Motor neuron (in vitro differentiated cells): ENCODE results near the gene SPATA21. TPM values are rescaled to one million over a fixed set of nuclear protein-coding genes. Genes with fewer than 3 reads are reported as not detected.

Experiments used
- ATAC-seq, 8 experiments: fragments of 200-7000 bp; cut with Tn5 transposase; replicated peaks in 6 of 8; 2 replicates each; pipeline ENCODE4 v1.8.0; 2021; ENCODE audit warnings: mild to moderate bottlenecking in 8 of 8, moderate library complexity in 8 of 8
- H3K27ac ChIP-seq, 2 donors: fragments of 250-450 bp; sonication (Bioruptor Pico); 2 replicates each; pipeline ENCODE4 v1.9.0; 2021; ENCODE audit warnings: antibody characterized with exemption in 2 of 2, mild to moderate bottlenecking in 2 of 2, moderate library complexity in 1 of 2
- H3K4me1 ChIP-seq, 2 donors: fragments of 250-450 bp; sonication (Bioruptor Pico); replicated peaks in 1 of 2; 2 replicates each; pipeline ENCODE4 v1.6.1; 2021; ENCODE audit warnings: antibody characterized with exemption in 2 of 2, mild to moderate bottlenecking in 2 of 2, moderate library complexity in 1 of 2
- H3K4me3 ChIP-seq, 5 donors: fragments of 250-450 bp; sonication (Bioruptor Pico); 2 replicates each; pipeline ENCODE4 v1.9.0; 2021; ENCODE audit warnings: antibody characterized with exemption in 5 of 5, mild to moderate bottlenecking in 5 of 5, moderate library complexity in 4 of 5
- WGBS, 10 experiments: fragments of 450-650 bp; shearing (Covaris generic); methylation state at CpG; one replicate each; pipeline ENCODE4 v1.0.0; 2022; 5-methylcytosine and 5-hydroxymethylcytosine counted together
- in situ Hi-C, 9 experiments: fragments of 400-800 bp; cut with MboI; loops; one replicate each; pipeline ENCODE4 v1.15.0; 2021; ENCODE audit warnings: low sequenced_read_pairs in 9 of 9, low pct_unique_long_range_greater_than_20kb in 2 of 9; ENCODE audit not compliant: unreplicated experiment in 9 of 9
- total RNA-seq, 8 experiments: library from RNA; unstranded; fragments of 300-600 nt; gene quantifications; 2 replicates each; pipeline versions ENCODE4 v1.2.3 to v1.2.4, GENCODE V29; 2022

SPATA21 gene
- total RNA-seq, 8 experiments from 2014 or later, result 0.07 to 0.47 (median 0.11) TPM; not detected in 3

DNA sequence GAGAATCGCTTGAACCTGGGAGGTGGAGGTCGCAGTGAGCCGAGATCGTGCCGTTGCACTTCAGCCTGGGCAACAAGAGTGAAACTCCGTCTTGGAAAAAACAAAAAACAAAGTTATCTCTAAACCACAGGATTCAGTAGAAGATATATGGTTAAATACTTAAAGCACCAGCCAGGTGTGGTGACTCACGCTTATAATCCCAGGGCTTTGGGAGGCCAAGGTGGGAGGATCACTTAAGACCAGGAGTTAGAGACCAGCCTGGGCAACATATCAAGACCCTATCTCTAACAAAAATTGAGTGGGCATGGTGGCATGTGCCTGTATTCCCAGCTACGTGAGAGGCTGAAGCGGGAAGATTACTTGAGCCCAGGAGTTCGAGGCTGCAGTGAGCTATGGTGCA is 8.9 kb upstream of the SPATA21 start:
- Histone ChIP-seq H3K4me1 (peaks cover 8% of the 10 kb centered on the region in 2 donors), H3K4me3 (no peak overlapping the region), H3K27ac (no peak overlapping the region)
- WGBS, 10 experiments, result 53 to 100% (median 98%) methylated on average over 1 to 10 of the region's 10 CpGs; no CpG with 5 or more reads in 3 of the 10 experiments
- no peak for ATAC-seq
- in situ Hi-C loops, result no loop called here

GRCh38 chr1:16445052-16445451 is 7.8 kb upstream of the SPATA21 start:
- ATAC-seq, result no peak
- Histone ChIP-seq H3K4me1 (peaks cover 8 to 10% of the 10 kb centered on the region in 2 donors), H3K27ac (no peak overlapping the region), H3K4me3 (no peak overlapping the region)
- 95 to 100% (median 100%) methylated on average over 1 to 3 of the region's 4 CpGs; no CpG with 5 or more reads in 7 of the 10 experiments for WGBS, 10 experiments
- in situ Hi-C loops, result no loop called here

DNA sequence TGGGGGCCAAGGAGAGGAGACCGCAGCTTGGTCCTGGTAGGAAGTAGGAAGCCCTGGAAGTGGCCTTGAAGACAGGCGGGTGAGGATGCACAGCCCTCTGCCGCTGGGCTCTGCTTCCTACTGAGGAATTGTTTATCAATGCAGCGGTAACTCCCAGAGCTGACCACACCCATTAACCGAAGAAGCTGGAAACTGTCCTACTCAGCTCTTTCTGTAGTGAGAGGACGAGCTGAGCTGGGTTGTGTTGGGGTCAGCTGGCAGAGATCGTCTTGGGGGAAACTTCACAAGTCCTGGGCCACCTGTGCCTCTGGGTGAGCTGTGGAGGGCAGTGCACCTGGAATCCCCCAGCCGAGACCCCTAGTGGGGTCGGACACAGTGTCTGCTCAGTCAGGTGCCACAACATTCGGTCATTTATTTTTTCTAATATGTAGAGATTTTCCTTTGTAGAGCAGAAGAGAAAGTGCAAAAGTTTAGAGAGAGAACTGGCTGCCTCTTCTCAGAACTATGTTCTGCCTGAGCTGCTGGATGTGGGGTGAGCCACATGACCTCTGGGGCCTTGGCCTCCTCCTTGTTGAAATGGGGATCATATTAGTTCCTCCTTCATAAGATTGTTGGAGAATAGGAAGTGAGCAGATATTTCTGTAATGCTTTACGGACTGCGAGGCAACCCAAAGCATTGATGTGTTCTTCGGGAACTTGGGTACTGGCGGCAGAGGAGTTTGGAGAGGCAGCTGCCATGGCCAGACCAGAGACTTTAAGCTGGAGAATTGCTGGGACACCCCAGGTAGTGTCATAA is 6.9 kb upstream of the SPATA21 start:
- 67 to 100% (median 93%) methylated on average over 1 to 13 of the region's 14 CpGs; no CpG with 5 or more reads in 1 of the 10 experiments for WGBS, 10 experiments
- in situ Hi-C loops, result no loop called here
- Histone ChIP-seq H3K27ac (no peak overlapping the region), H3K4me3 (no peak overlapping the region), H3K4me1 (peaks cover 8 to 11% of the 10 kb centered on the region in 2 donors)
- peak in 3 of 8 experiments; percentile 8 to 33 (median 23) for ATAC-seq

- Histone ChIP-seq H3K27ac (no peak overlapping the region), H3K4me1 (peaks cover 8 to 11% of the 10 kb centered on the region in 2 donors), H3K4me3 (no peak overlapping the region)
- 50 to 100% (median 88%) methylated on average over 1 to 2 of the region's 2 CpGs; no CpG with 5 or more reads in 3 of the 10 experiments for WGBS, 10 experiments
- no peak for ATAC-seq
- in situ Hi-C loops, result no loop called here
Measured at GRCh38 chr1:16442941-16443340, 5.7 kb upstream of the SPATA21 start.

GRCh38 chr1:16442265-16442664 is 5.0 kb upstream of the SPATA21 start:
- WGBS, 10 experiments, result 89 to 100% (median 96%) methylated on average over 1 to 6 of the region's 7 CpGs; no CpG with 5 or more reads in 1 of the 10 experiments
- H3K4me1 ChIP-seq, result peaks cover 8 to 11% of the 10 kb centered on the region in 2 donors
- no peak overlapping the region for H3K4me3 ChIP-seq
- in situ Hi-C loops, result no loop called here
- no peak for ATAC-seq
- H3K27ac ChIP-seq, result no peak overlapping the region

DNA sequence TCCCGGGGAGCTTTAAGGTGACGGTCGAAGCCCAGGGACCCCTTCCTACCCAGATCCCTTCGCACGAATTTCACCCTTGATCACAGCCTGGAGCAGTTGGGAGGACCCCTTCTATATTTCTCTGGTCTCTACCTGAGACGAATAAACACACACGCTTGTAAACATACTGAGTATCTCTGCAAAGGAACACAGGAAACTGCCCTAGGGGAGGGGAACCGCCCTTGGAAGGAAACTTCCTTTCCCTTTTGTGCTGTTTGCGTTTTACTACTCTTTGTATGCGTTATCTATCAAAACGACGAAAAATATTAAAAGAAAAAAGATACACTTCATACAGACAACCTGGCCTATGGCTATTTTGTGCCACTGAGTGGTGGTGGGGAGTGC is 4.0 kb upstream of the SPATA21 start:
- WGBS, 10 experiments, result 0 to 17% (median 6%) methylated on average over 2 to 11 of the region's 12 CpGs; no CpG with 5 or more reads in 1 of the 10 experiments
- peak overlapping the region; percentile 68 to 99 (median 86) for H3K4me3 ChIP-seq
- peak in 2 of 8 experiments; percentile 12 to 20 for ATAC-seq
- peak overlapping the region; percentile 85 to 87 for H3K27ac ChIP-seq
- in situ Hi-C loops, result no loop called here
- peaks cover 8 to 11% of the 10 kb centered on the region in 2 donors for H3K4me1 ChIP-seq

GRCh38 chr1:16440470-16441281 is 3.5 kb upstream of the SPATA21 start, which contains the start of gene NECAP2:
NECAP2 (plus strand) TSS chr1:16440724; CDS start chr1:16440762, 38 bp downstream.
- WGBS, 10 experiments, result 0 to 3% (median 0%) methylated on average over 1 to 32 of the region's 68 CpGs; no CpG with 5 or more reads in 3 of the 10 experiments
- Histone ChIP-seq H3K27ac (peak within 1 kb of the TSS; percentile 85 to 87), H3K4me1 (peaks cover 8 to 11% of the 10 kb centered on the region in 2 donors), H3K4me3 (peak within 1 kb of the TSS; percentile 68 to 99 (median 86))
- in situ Hi-C loops, result no loop called here
- ATAC-seq, result peak; percentile 86 to 96 (median 94)

- H3K27ac ChIP-seq, result peak overlapping the region; percentile 24 to 46
- in situ Hi-C loops, result no loop called here
- peak in 3 of 8 experiments; percentile 5 to 63 (median 22) for ATAC-seq
- peak overlapping the region; percentile 68 to 99 (median 86) for H3K4me3 ChIP-seq
- 56 to 86% (median 80%) methylated on average over 3 to 4 of the region's 7 CpGs; no CpG with 5 or more reads in 7 of the 10 experiments for WGBS, 10 experiments
- H3K4me1 ChIP-seq, result peaks cover 8 to 11% of the 10 kb centered on the region in 2 donors
Measured at GRCh38 chr1:16440131-16440469, 2.9 kb upstream of the SPATA21 start.

GRCh38 chr1:16438924-16439323 is 1.7 kb upstream of the SPATA21 start:
- ATAC-seq, result no peak
- Histone ChIP-seq H3K27ac (no peak overlapping the region), H3K4me3 (no peak overlapping the region), H3K4me1 (peaks cover 8 to 11% of the 10 kb centered on the region in 2 donors)
- in situ Hi-C loops, result no loop called here
- WGBS, 10 experiments, result 67 to 100% (median 86%) methylated on average over 1 to 2 of the region's 2 CpGs; no CpG with 5 or more reads in 3 of the 10 experiments

DNA sequence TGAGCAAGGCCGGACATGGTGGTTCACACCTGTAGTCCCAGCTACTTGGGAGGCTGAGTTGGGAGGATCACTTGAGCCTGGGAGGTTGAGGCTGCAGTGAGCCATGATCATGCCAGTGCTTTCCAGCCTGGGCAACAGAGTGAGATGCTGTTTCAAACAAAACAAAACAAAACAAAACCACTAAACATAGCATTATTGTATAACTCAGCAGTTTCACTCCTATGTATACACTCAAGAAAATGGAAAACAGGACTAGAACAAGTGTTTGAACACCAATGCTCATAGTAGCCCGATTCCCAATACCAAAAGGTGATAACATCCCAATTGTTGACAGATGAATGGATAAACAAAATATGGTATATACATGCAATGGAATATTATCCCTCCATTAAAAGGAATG is 1.3 kb upstream of the SPATA21 start:
- no peak for ATAC-seq
- no peak overlapping the region for H3K27ac ChIP-seq
- no peak overlapping the region for H3K4me3 ChIP-seq
- in situ Hi-C loops, result no loop called here
- peaks cover 8 to 11% of the 10 kb centered on the region in 2 donors for H3K4me1 ChIP-seq
- WGBS, 10 experiments, result 38 to 100% (median 83%) methylated on average over 1 to 2 of the region's 2 CpGs; no CpG with 5 or more reads in 1 of the 10 experiments

GRCh38 chr1:16434501-16434900 is 2.7 kb downstream of the SPATA21 start:
- WGBS, 10 experiments, result 0 to 100% (median 38%) methylated on average over 1 to 2 of the region's 2 CpGs; no CpG with 5 or more reads in 1 of the 10 experiments
- ATAC-seq, result peak in 1 of 8 experiments; percentile 43
- Histone ChIP-seq H3K4me1 (no peaks in the 10 kb centered on the region), H3K27ac (no peak overlapping the region), H3K4me3 (no peak overlapping the region)
- in situ Hi-C loops, result no loop called here

DNA sequence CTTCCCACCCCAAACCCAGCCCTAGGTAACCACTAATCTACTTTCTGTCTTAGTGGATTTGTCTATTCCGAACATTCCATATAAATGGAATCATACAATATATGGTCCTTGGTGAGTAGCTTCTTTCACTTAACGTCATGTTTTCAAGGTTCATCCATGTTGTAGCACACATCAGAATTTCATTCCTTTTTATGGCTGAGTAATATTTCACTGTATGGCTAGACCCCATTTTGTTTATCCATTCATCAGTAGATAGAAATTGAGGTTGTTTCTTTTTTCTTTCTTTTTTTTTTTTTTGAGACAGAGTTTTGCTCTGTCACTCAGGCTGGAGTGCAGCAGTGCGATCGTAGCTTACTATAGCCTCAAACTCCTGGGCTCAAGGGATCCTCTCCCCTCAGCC is 3.2 kb downstream of the SPATA21 start:
- 40 to 100% (median 92%) methylated on average over 1 to 4 of the region's 4 CpGs for WGBS, 10 experiments
- no peak overlapping the region for H3K27ac ChIP-seq
- in situ Hi-C loops, result no loop called here
- H3K4me3 ChIP-seq, result no peak overlapping the region
- no peaks in the 10 kb centered on the region for H3K4me1 ChIP-seq
- ATAC-seq, result no peak

DNA sequence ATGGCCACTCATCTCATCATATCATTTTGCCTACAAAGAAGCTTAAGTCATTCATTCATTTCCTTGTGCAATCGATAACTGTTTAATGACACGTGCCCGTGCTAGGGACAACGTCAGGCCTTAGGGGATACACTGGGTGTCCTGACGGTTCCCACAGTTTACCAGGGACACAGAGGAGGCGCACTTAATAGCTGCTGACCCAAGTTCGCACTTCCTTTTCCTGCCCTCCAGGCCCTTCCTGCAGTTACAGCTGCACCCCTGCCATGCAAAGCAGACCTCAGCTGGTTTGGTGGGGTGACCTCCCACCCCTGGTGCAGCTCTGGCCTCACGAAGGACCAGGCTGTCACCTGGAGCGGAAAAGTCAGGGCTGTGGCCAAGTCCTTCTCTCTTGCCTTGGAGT is 4.2 kb downstream of the SPATA21 start:
- no peak for ATAC-seq
- 26 to 87% (median 72%) methylated on average over 1 to 9 of the region's 9 CpGs; no CpG with 5 or more reads in 3 of the 10 experiments for WGBS, 10 experiments
- Histone ChIP-seq H3K27ac (no peak overlapping the region), H3K4me3 (no peak overlapping the region), H3K4me1 (no peaks in the 10 kb centered on the region)
- in situ Hi-C loops, result no loop called here
